DOHH2 (cell line): ENCODE results near the gene CPT2.
"Not testable (repeated sequence)": the region's sequence is repeated elsewhere in the genome, so short reads cannot be mapped to it uniquely, and the experiment has no call there.

ENCODE experiments used
- H3F3A ChIP-seq: fragments of 200-600 bp; sonication (generic), shearing (Covaris generic); 2 replicates; pipeline ENCODE4 v1.6.0; 2016; ENCODE audit warnings: antibody characterized with exemption, mild to moderate bottlenecking; ENCODE audit not compliant: control insufficient read depth, insufficient read depth
- H3K27ac ChIP-seq: fragments of 200-600 bp; sonication (generic); 2 replicates; pipeline ENCODE4 v1.5.1; 2014; ENCODE audit warnings: low read depth, mild to moderate bottlenecking, low read length, moderate library complexity
- H3K27me3 ChIP-seq: fragments of 200-600 bp; sonication (generic); 2 replicates; pipeline ENCODE4 v1.6.1; 2014; ENCODE audit warnings: mild to moderate bottlenecking, low read length, mixed read lengths; ENCODE audit not compliant: control insufficient read depth
- H3K36me3 ChIP-seq: fragments of 200-600 bp; sonication (generic); 2 replicates; pipeline ENCODE4 v1.6.1; 2014; ENCODE audit warnings: mild to moderate bottlenecking, low read length, moderate library complexity, mixed read lengths; ENCODE audit not compliant: control insufficient read depth
- H3K4me1 ChIP-seq: fragments of 200-600 bp; sonication (generic); 2 replicates; pipeline ENCODE4 v1.6.1; 2014; ENCODE audit warnings: mild to moderate bottlenecking, low read length, mixed read lengths; ENCODE audit not compliant: control insufficient read depth
- H3K4me2 ChIP-seq: fragments of 200-600 bp; sonication (generic); 2 replicates; pipeline ENCODE4 v1.6.0; 2014; ENCODE audit warnings: mild to moderate bottlenecking, low read length, moderate library complexity
- H3K4me3 ChIP-seq: fragments of 200-600 bp; sonication (generic); 2 replicates; pipeline ENCODE4 v1.5.1; 2014; ENCODE audit warnings: mild to moderate bottlenecking, low read length, mixed read lengths
- H3K79me2 ChIP-seq: fragments of 200-600 bp; sonication (generic); 2 replicates; pipeline ENCODE4 v1.6.1; 2014; ENCODE audit warnings: mild to moderate bottlenecking, low read length, mixed read lengths; ENCODE audit not compliant: control insufficient read depth
- H3K9me2 ChIP-seq: fragments of 200-600 bp; sonication (generic); replicated peaks from 2 replicates; pipeline ENCODE4 v1.6.1; 2014; ENCODE audit warnings: mild to moderate bottlenecking, low read length, mixed read lengths; ENCODE audit not compliant: control insufficient read depth
- H3K9me3 ChIP-seq: fragments of 200-600 bp; sonication (generic); 2 replicates; pipeline ENCODE4 v1.6.1; 2014; ENCODE audit warnings: antibody characterized with exemption, low read length, mixed read lengths; ENCODE audit not compliant: control insufficient read depth, insufficient read depth
- H4K20me1 ChIP-seq: fragments of 200-600 bp; sonication (generic); 2 replicates; pipeline ENCODE4 v1.6.0; 2014; ENCODE audit warnings: low read depth, mild to moderate bottlenecking, antibody characterized with exemption, low read length, moderate library complexity; ENCODE audit not compliant: control insufficient read depth, insufficient read depth
- CTCF ChIP-seq: fragments of 200-600 bp; sonication (generic); IDR thresholded peaks from one replicate; pipeline ENCODE4 v1.5.1; 2014; ENCODE audit warnings: antibody characterized with exemption, mild to moderate bottlenecking, low read depth, low read length; ENCODE audit not compliant: poor library complexity, severe bottlenecking
- EZH2phosphoT487 ChIP-seq: fragments of 200-600 bp; sonication (generic); IDR thresholded peaks from 2 replicates; pipeline ENCODE4 v1.6.1; 2017; ENCODE audit warnings: borderline replicate concordance, mild to moderate bottlenecking, antibody characterized with exemption, low read length, moderate library complexity, mixed read lengths

CPT2 gene

GRCh38 chr1:53182111-53182593 lies 14.5 kb upstream of the CPT2 start:
- no peaks in the 10 kb centered on the region for H3K9me2 ChIP-seq
- H3K79me2 ChIP-seq, result no peaks in the 10 kb centered on the region
- no peaks in the 10 kb centered on the region for H3F3A ChIP-seq
- peaks cover 33% of the 10 kb centered on the region for H3K27me3 ChIP-seq
- no peaks in the 10 kb centered on the region for H4K20me1 ChIP-seq
- peak; percentile 91 for TF ChIP-seq CTCF
- no peak for TF ChIP-seq EZH2phosphoT487
- H3K4me2 ChIP-seq, result no peak overlapping the region
- peaks cover 7% of the 10 kb centered on the region; the same call in 1 of the 2 replicates for H3K4me1 ChIP-seq
- no peak overlapping the region for H3K27ac ChIP-seq
- no peaks in the 10 kb centered on the region for H3K9me3 ChIP-seq
- H3K4me3 ChIP-seq, result no peak overlapping the region
- H3K36me3 ChIP-seq, result no peaks in the 10 kb centered on the region

- no peak overlapping the region for H3K27ac ChIP-seq
- peaks cover 7% of the 10 kb centered on the region; the same call in 1 of the 2 replicates for H3K4me1 ChIP-seq
- no peak for TF ChIP-seq CTCF
- TF ChIP-seq EZH2phosphoT487, result no peak
- H3K9me3 ChIP-seq, result no peaks in the 10 kb centered on the region
- H4K20me1 ChIP-seq, result no peaks in the 10 kb centered on the region
- H3K79me2 ChIP-seq, result no peaks in the 10 kb centered on the region
- H3F3A ChIP-seq, result no peaks in the 10 kb centered on the region
- H3K4me2 ChIP-seq, result no peak overlapping the region
- no peaks in the 10 kb centered on the region for H3K9me2 ChIP-seq
- no peaks in the 10 kb centered on the region for H3K36me3 ChIP-seq
- peaks cover 38% of the 10 kb centered on the region for H3K27me3 ChIP-seq
- no peak overlapping the region for H3K4me3 ChIP-seq
Observed at GRCh38 chr1:53182716-53183094, 13.9 kb upstream of the CPT2 start.

- Histone ChIP-seq H3K4me2 (no peak overlapping the region), H3K27me3 (peaks cover 41% of the 10 kb centered on the region)
- TF ChIP-seq CTCF (no peak), EZH2phosphoT487 (no peak)
Observed at GRCh38 chr1:53183095-53183990, 13.3 kb upstream of the CPT2 start.

GRCh38 chr1:53185955-53186297 lies 10.7 kb upstream of the CPT2 start:
- not testable (repeated sequence) for H3F3A ChIP-seq, H3K4me2 ChIP-seq, H3K79me2 ChIP-seq, H3K27ac ChIP-seq, H3K4me1 ChIP-seq, H3K36me3 ChIP-seq, H3K9me3 ChIP-seq, H3K4me3 ChIP-seq, H4K20me1 ChIP-seq, H3K9me2 ChIP-seq
- peaks cover 21% of the 10 kb centered on the region for H3K27me3 ChIP-seq

More at GRCh38 chr1:53183095-53183990, 13.3 kb upstream of the CPT2 start:
- no peaks in the 10 kb centered on the region for H3K9me2 ChIP-seq
- H3K9me3 ChIP-seq, result no peaks in the 10 kb centered on the region
- H3F3A ChIP-seq, result no peaks in the 10 kb centered on the region
- no peaks in the 10 kb centered on the region for H3K36me3 ChIP-seq
- H3K27ac ChIP-seq, result no peak overlapping the region
- H3K79me2 ChIP-seq, result no peaks in the 10 kb centered on the region
- peaks cover 7% of the 10 kb centered on the region; the same call in 1 of the 2 replicates for H3K4me1 ChIP-seq
- H3K4me3 ChIP-seq, result no peak overlapping the region
- H4K20me1 ChIP-seq, result no peaks in the 10 kb centered on the region
